K562 (cell line): ENCODE data around the gene PRXL2A. TPM values are rescaled to one million over a fixed set of nuclear protein-coding genes. Genes with fewer than 3 reads are reported as not detected.

Experiments
- ADNP ChIP-seq: fragments of 200-800 bp; sonication (Bioruptor generic); IDR thresholded peaks from 2 replicates; pipeline ENCODE4 v1.6.1; 2016; ENCODE audit warnings: missing genetic modification characterization, missing compliant biosample characterization
- HMG20B ChIP-seq: fragments of 250-450 bp; sonication (Bioruptor Pico); IDR thresholded peaks from 2 replicates; pipeline ENCODE4 v1.5.0; 2021; ENCODE audit warnings: mild to moderate bottlenecking
- NFXL1 ChIP-seq: fragments of 450-650 bp; formaldehyde crosslinking; IDR thresholded peaks from 2 replicates; pipeline ENCODE4 v1.4.0; 2021; ENCODE audit warnings: mild to moderate bottlenecking
- NR2C2 ChIP-seq, 2 experiments: fragments of 200-800 bp in 1 of 2; sonication (Bioruptor generic) in 1 of 2; sonication (generic) in 1 of 2; formaldehyde crosslinking in 1 of 2; IDR thresholded peaks; 2 replicates each; pipeline versions ENCODE4 v1.6.1 to v1.8.0; 2016 to 2022; ENCODE audit warnings: mild to moderate bottlenecking in 1 of 2, missing compliant biosample characterization in 1 of 2, missing genetic modification characterization in 1 of 2, missing genetic modification reagents in 1 of 2
- PCBP2 ChIP-seq: fragments of 200-400 bp; formaldehyde crosslinking; IDR thresholded peaks from 2 replicates; pipeline ENCODE4 v1.6.1; 2018; ENCODE audit warnings: low read length, low read depth, mild to moderate bottlenecking, moderate library complexity; ENCODE audit not compliant: poor library complexity, severe bottlenecking
- POLR2AphosphoS2 ChIP-seq: IDR thresholded peaks from 2 replicates; pipeline ENCODE4 v1.6.1; 2012; ENCODE audit warnings: low read length, improper control_type of control experiment
- SAFB ChIP-seq: fragments of 200-400 bp; formaldehyde crosslinking; IDR thresholded peaks from 2 replicates; pipeline ENCODE4 v1.6.1; 2017; ENCODE audit warnings: low read depth, low read length, borderline replicate concordance
- YBX1 ChIP-seq: fragments of 450-650 bp; IDR thresholded peaks from 2 replicates; pipeline ENCODE4 v1.7.1; 2016; ENCODE audit warnings: mild to moderate bottlenecking
- ZFP30 ChIP-seq: fragments of 250-450 bp; sonication (Bioruptor Pico); IDR thresholded peaks from 2 replicates; pipeline ENCODE4 v1.8.0; 2022; ENCODE audit warnings: moderate library complexity, mild to moderate bottlenecking, inconsistent platforms, borderline replicate concordance
- ZKSCAN1 ChIP-seq: fragments of 150-350 bp; IDR thresholded peaks from 2 replicates; pipeline ENCODE4 v1.6.1; 2016; ENCODE audit warnings: low read depth, low read length
- ZNF507 ChIP-seq: conservative IDR thresholded peaks from 2 replicates; pipeline ENCODE4 v1.6.1; 2017; ENCODE audit warnings: missing genetic modification characterization, missing compliant biosample characterization
- polyA plus RNA-seq, 8 experiments: library from polyadenylated mRNA; depleted of rRNA in 4 of 8; stranded (reverse) in 5 of 8; unstranded in 3 of 8; fragments of >200 nt; fragmentation: Nextera tagmentation in 2 of 8; fragmentation: Illumina TruSeq in 1 of 8; extraction: Ambion mirVana in 2 of 8; extraction: Trizol in 1 of 8; gene quantifications; 2 replicates each; pipeline versions ENCODE4 v1.2.1 to v1.2.3, GENCODE V29; 2011 to 2014; ENCODE audit warnings: inconsistent platforms in 1 of 8, missing spikeins in 1 of 8
- total RNA-seq, 7 experiments: library from RNA; depleted of rRNA in 6 of 7; stranded (reverse); fragments of >200 nt in 6 of 7; fragmentation: Illumina TruSeq in 2 of 7; extraction: Trizol in 2 of 7; gene quantifications; 2 replicates each; pipeline versions ENCODE4 v1.2.1 to v1.2.3, GENCODE V29; 2011 to 2021; ENCODE audit warnings: low replicate concordance in 1 of 7
- TF ChIP-seq, protein P1 (sequence below), 2 experiments: fragments of 450-650 bp; conservative IDR thresholded peaks; 2 replicates each; pipeline ENCODE4 v1.6.1; 2017; ENCODE audit warnings: mild to moderate bottlenecking in 2 of 2, moderate library complexity in 2 of 2

PRXL2A gene
- total and polyA plus RNA-seq, 9 of the 15 experiments (the other 6 are each of a cell fraction or from before 2014, with no cell fraction given), result 0.14 to 1.2 (median 0.75) TPM

- TF ChIP-seq PCBP2 (no peak), YBX1 (no peak), ADNP (tag) (no peak), NFXL1 (CRISPR knock-in tag) (no peak), POLR2AphosphoS2 (no peak), SAFB (no peak), HMG20B (no peak), ZFP30 (CRISPR knock-in tag) (no peak), ZKSCAN1 (no peak), ZNF507 (no peak), NR2C2 (CRISPR knock-in tag; IDR thresholded peaks at IDR 0.05) (no peak), NR2C2 (tag; IDR thresholded peaks at IDR 0.05) (0 out of 2 replicates have a peak, but pooled peaks have one; percentile 15)
- TF ChIP-seq, protein P1, sequence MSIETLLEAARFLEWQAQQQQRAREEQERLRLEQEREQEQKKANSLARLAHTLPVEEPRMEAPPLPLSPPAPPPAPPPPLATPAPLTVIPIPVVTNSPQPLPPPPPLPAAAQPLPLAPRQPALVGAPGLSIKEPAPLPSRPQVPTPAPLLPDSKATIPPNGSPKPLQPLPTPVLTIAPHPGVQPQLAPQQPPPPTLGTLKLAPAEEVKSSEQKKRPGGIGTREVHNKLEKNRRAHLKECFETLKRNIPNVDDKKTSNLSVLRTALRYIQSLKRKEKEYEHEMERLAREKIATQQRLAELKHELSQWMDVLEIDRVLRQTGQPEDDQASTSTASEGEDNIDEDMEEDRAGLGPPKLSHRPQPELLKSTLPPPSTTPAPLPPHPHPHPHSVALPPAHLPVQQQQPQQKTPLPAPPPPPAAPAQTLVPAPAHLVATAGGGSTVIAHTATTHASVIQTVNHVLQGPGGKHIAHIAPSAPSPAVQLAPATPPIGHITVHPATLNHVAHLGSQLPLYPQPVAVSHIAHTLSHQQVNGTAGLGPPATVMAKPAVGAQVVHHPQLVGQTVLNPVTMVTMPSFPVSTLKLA (conservative IDR thresholded peaks at IDR 0.05), result no peak
Observed at GRCh38 chr10:80458638-80459037, 50.3 kb downstream of the PRXL2A start (continued).
